Thyroid gland (tissue), 4 donors: ENCODE measurements around the gene GRB10.

Experiments used
- POLR2A ChIP-seq, 2 donors: fragments of 450-650 bp; IDR thresholded peaks; one replicate each; pipeline ENCODE4 v1.6.1; 2017; ENCODE audit warnings: antibody characterized with exemption in 2 of 2, mild to moderate bottlenecking in 2 of 2, moderate library complexity in 1 of 2
- TF ChIP-seq, protein P1 (sequence below), 6 experiments: fragments of 200-600 bp in 3 of 6; fragments of 450-650 bp in 3 of 6; sonication (generic) in 3 of 6; IDR thresholded peaks; one replicate each; pipeline ENCODE4 v1.5.1; 2016 to 2019; ENCODE audit warnings: antibody characterized with exemption in 6 of 6, mild to moderate bottlenecking in 2 of 6, inconsistent platforms in 1 of 6, moderate library complexity in 1 of 6

DNA sequence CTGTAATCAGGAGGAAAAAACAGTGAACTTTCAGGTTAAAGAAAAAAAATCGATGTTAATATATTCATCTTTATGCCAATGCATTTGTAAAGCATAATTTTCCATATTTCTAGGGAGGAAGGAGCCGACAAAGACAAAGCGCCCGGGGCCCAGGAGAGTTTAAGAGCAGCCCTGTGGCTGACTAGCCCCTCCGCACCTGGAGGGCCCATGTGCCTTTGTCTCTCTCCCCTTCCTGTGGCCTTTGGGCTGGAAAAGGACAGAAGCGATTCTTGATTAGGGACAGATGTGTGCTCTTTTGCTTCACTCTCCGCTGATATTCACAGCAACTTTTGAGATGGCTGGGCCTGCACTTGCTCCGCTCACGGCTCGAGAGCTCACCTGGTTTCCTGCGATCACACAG lies 240.6 kb downstream of the GRB10 start:
- TF ChIP-seq POLR2A (IDR thresholded peaks at IDR 0.05), result no peak
- TF ChIP-seq, protein P1, sequence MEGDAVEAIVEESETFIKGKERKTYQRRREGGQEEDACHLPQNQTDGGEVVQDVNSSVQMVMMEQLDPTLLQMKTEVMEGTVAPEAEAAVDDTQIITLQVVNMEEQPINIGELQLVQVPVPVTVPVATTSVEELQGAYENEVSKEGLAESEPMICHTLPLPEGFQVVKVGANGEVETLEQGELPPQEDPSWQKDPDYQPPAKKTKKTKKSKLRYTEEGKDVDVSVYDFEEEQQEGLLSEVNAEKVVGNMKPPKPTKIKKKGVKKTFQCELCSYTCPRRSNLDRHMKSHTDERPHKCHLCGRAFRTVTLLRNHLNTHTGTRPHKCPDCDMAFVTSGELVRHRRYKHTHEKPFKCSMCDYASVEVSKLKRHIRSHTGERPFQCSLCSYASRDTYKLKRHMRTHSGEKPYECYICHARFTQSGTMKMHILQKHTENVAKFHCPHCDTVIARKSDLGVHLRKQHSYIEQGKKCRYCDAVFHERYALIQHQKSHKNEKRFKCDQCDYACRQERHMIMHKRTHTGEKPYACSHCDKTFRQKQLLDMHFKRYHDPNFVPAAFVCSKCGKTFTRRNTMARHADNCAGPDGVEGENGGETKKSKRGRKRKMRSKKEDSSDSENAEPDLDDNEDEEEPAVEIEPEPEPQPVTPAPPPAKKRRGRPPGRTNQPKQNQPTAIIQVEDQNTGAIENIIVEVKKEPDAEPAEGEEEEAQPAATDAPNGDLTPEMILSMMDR (IDR thresholded peaks at IDR 0.05), result no peak
